Tibial artery (tissue), 4 donors: ENCODE data around the gene MAST1.

Experiments used
- DNase-seq, 2 donors: peaks; one replicate each; pipeline ENCODE4 v3.0.0-alpha.2; 2019
- H3K27ac ChIP-seq, 2 donors: fragments of 200-600 bp; sonication (generic) in 1 of 2; 1 replicate in 1 of 2; 2 replicates in 1 of 2; pipeline ENCODE4 v1.5.1; 2018 to 2019; ENCODE audit warnings: mild to moderate bottlenecking in 1 of 2
- H3K27me3 ChIP-seq, 2 donors: fragments of 200-600 bp; sonication (generic) in 1 of 2; one replicate each; pipeline versions ENCODE4 v1.5.1 to v1.6.0; 2016 to 2019
- H3K36me3 ChIP-seq, 3 donors: fragments of 200-600 bp; sonication (generic) in 2 of 3; one replicate each; pipeline ENCODE4 v1.5.1; 2016 to 2019; ENCODE audit warnings: mild to moderate bottlenecking in 2 of 3
- H3K4me1 ChIP-seq, 4 donors: fragments of 200-600 bp; sonication (generic) in 2 of 4; 1 replicate in 3 of 4; 2 replicates in 1 of 4; pipeline ENCODE4 v1.5.1; 2016 to 2019
- H3K4me3 ChIP-seq, 2 donors: fragments of 200-600 bp; sonication (generic) in 1 of 2; 1 replicate in 1 of 2; 2 replicates in 1 of 2; pipeline ENCODE4 v1.5.1; 2018 to 2019; ENCODE audit warnings: mild to moderate bottlenecking in 2 of 2
- H3K9me3 ChIP-seq, 3 donors: fragments of 200-600 bp; sonication (generic) in 1 of 3; one replicate each; pipeline ENCODE4 v1.5.1; 2016 to 2019
- intact Hi-C: fragments of 100-400 bp; cut with DNase I; formaldehyde crosslinking; loops from one replicate; pipeline ENCODE4 v1.15.0; 2023; ENCODE audit warnings: low total_unique reads
- TF ChIP-seq, protein P1 (sequence below), 2 experiments: fragments of 200-600 bp in 1 of 2; fragments of 450-650 bp in 1 of 2; IDR thresholded peaks; one replicate each; pipeline ENCODE4 v1.5.1; 2017 to 2019; ENCODE audit warnings: antibody characterized with exemption in 2 of 2, mild to moderate bottlenecking in 1 of 2, moderate library complexity in 1 of 2

MAST1 gene

GRCh38 chr19:12837225-12837624 lies 1.1 kb upstream of the MAST1 start:
- Histone ChIP-seq H3K4me3 (no peak overlapping the region), H3K27me3 (peaks cover 15 to 100% of the 10 kb centered on the region in 2 donors), H3K4me1 (peaks cover 0 to 55% (median 36%) of the 10 kb centered on the region in 4 donors), H3K27ac (no peak overlapping the region), H3K9me3 (no peaks in the 10 kb centered on the region), H3K36me3 (no peaks in the 10 kb centered on the region)
- DNase-seq = no peak
- TF ChIP-seq, protein P1, sequence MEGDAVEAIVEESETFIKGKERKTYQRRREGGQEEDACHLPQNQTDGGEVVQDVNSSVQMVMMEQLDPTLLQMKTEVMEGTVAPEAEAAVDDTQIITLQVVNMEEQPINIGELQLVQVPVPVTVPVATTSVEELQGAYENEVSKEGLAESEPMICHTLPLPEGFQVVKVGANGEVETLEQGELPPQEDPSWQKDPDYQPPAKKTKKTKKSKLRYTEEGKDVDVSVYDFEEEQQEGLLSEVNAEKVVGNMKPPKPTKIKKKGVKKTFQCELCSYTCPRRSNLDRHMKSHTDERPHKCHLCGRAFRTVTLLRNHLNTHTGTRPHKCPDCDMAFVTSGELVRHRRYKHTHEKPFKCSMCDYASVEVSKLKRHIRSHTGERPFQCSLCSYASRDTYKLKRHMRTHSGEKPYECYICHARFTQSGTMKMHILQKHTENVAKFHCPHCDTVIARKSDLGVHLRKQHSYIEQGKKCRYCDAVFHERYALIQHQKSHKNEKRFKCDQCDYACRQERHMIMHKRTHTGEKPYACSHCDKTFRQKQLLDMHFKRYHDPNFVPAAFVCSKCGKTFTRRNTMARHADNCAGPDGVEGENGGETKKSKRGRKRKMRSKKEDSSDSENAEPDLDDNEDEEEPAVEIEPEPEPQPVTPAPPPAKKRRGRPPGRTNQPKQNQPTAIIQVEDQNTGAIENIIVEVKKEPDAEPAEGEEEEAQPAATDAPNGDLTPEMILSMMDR (IDR thresholded peaks at IDR 0.05) = no peak
- intact Hi-C loops = no loop called here

DNA sequence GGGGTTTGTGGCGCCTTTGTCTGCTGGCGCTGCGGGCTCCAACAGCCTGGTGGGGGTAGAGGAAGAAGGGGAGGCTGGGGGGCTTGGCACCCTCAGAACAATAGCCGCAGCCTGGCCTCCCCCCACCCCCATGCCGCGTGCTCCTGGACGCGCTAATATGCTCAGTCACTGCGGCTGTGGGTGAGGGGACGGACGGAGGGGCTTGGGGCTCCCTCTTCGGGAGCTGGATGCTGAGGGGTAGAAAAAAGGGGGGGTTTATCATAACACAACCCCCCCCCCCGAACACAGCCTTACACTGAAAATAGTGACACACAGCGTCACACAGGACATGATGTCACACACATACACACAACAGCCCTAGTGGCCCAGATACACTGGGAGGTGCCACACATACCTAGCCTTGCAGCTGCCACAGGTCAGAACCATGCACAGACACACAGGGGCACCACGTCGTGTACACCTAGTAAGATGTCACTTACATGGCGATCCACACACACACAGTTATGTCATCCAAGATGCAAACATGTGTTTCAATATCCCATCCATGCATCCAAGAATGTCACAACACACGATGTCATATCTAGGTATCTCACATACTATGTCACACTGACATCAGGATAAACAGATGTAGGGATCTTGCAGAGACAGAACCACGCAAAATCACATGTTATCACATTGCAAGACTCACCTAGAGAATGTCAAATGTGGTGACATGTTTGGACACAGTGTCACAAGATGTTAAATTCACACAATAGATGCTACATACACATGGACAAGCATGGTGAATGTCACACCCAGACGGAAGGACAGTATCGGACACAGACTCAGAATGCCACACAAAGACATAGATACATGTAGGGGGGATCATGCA lies 806 bp downstream of the MAST1 start:
- no peak for DNase-seq
- TF ChIP-seq, protein P1 (IDR thresholded peaks at IDR 0.05) = no peak
- Histone ChIP-seq H3K4me1 (peaks cover 0 to 37% (median 23%) of the 10 kb centered on the region in 4 donors), H3K27ac (no peak overlapping the region), H3K9me3 (no peaks in the 10 kb centered on the region), H3K4me3 (peak overlapping the region in 1 of 2 donors; percentile 36), H3K36me3 (no peaks in the 10 kb centered on the region), H3K27me3 (peaks cover 15 to 99% of the 10 kb centered on the region in 2 donors)
- intact Hi-C loops = no loop called here

- Histone ChIP-seq H3K27me3 (peaks cover 10 to 95% of the 10 kb centered on the region in 2 donors), H3K4me3 (no peak overlapping the region), H3K27ac (no peak overlapping the region), H3K36me3 (no peaks in the 10 kb centered on the region), H3K4me1 (peaks cover 0 to 24% (median 20%) of the 10 kb centered on the region in 4 donors), H3K9me3 (no peaks in the 10 kb centered on the region)
- intact Hi-C loops = no loop called here
- no peak for DNase-seq
- TF ChIP-seq, protein P1 (IDR thresholded peaks at IDR 0.05) = no peak
Observed at GRCh38 chr19:12840091-12841079, 2.1 kb downstream of the MAST1 start.

DNA sequence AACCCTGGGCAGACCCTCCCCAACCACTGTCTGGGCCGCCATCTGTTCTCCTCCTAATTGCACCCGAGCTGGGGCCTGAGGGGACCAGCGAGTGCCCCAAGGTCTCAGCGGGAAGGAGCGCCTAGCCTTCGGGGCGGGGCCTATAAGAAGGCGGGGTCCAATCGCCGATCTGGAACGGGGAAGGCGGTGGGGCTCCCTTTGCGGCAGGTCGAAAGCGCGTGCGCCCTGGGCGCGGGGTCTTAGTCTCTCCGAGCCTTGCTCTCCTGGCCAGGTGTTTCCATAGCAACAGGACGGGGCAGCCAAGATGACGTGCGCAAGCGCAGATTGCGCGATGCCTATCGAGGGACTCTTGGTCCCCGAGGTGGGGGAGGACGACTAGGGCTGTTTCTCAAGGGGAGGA lies 2.8 kb downstream of the MAST1 start:
- no peak for DNase-seq
- Histone ChIP-seq H3K4me1 (peaks cover 0 to 23% (median 20%) of the 10 kb centered on the region in 4 donors), H3K36me3 (no peaks in the 10 kb centered on the region), H3K9me3 (no peaks in the 10 kb centered on the region), H3K27me3 (peaks cover 10 to 91% of the 10 kb centered on the region in 2 donors), H3K4me3 (no peak overlapping the region), H3K27ac (no peak overlapping the region)
- TF ChIP-seq, protein P1 (IDR thresholded peaks at IDR 0.05) = no peak
- intact Hi-C loops = no loop called here

GRCh38 chr19:12842511-12842910 lies 4.2 kb downstream of the MAST1 start:
- H3K27ac ChIP-seq = no peak overlapping the region
- no peak overlapping the region for H3K4me3 ChIP-seq
- peaks cover 0 to 28% (median 23%) of the 10 kb centered on the region in 4 donors for H3K4me1 ChIP-seq
- intact Hi-C loops = no loop called here
- no peaks in the 10 kb centered on the region for H3K36me3 ChIP-seq
- no peaks in the 10 kb centered on the region for H3K9me3 ChIP-seq
- TF ChIP-seq, protein P1 (IDR thresholded peaks at IDR 0.05) = no peak
- peaks cover 10 to 89% of the 10 kb centered on the region in 2 donors for H3K27me3 ChIP-seq
- no peak for DNase-seq
